Measurements from ENCODE around the gene TAS2R39. TPM values are rescaled to one million over a fixed set of nuclear protein-coding genes. Genes with fewer than 3 reads are reported as not detected.
"Not testable (repeated sequence)": the region's sequence is repeated elsewhere in the genome, so short reads cannot be mapped to it uniquely, and the experiment has no call there.

Gene TAS2R39
- total and polyA plus RNA-seq, 4 donors, result not detected

DNA sequence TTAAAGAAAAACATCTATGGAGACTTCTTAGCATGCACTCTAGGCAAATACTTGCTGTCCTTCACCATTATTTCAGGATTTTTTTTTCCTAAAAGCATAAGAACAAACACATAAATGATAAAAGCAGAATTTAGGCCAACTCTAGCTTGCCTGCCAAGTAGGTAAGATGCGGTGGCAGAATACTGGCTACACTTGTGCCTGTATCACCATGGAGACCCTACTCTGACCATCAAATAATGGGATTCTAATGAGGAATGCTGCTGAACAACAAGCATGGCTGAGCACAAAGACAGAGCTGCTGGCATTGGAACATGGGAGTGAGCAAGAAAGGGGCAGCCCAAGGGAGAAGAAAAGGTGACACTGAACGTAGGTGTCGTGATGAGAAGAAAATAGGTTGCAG is 20.2 kb downstream of the TAS2R39 start:
- H3K9ac ChIP-seq (ENCODE audit: low read depth in 1 of 2, low read length in 2 of 2), result no peak overlapping the region
- WGBS, result 90% methylated on average over 3 of the region's 3 CpGs
- no peaks in the 10 kb centered on the region for H3K4me1 ChIP-seq (ENCODE audit: control insufficient read depth in 4 of 4, insufficient read depth in 4 of 4, low read length in 3 of 4)
- no peak for TF ChIP-seq RXRA (IDR thresholded peaks at IDR 0.05)
- TF ChIP-seq RAD21 (IDR thresholded peaks at IDR 0.05), result no peak
- TF ChIP-seq GABPA (IDR thresholded peaks at IDR 0.05 in 1 of 2, conservative IDR thresholded peaks at IDR 0.05 in 1 of 2), result no peak
- TF ChIP-seq, protein P1, sequence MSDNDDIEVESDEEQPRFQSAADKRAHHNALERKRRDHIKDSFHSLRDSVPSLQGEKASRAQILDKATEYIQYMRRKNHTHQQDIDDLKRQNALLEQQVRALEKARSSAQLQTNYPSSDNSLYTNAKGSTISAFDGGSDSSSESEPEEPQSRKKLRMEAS (IDR thresholded peaks at IDR 0.05), result no peak
- TF ChIP-seq FOXA2 (IDR thresholded peaks at IDR 0.05), result no peak
- no peak overlapping the region for H3K4me3 ChIP-seq (ENCODE audit: low read depth in 1 of 3, low read length in 3 of 3)
- no peak for DNase-seq (ENCODE audit: low spot score)
- no peaks in the 10 kb centered on the region for H3K9me3 ChIP-seq (ENCODE audit: control insufficient read depth in 4 of 4, low read length in 3 of 4)
- no peaks in the 10 kb centered on the region for H3K27me3 ChIP-seq (ENCODE audit: control insufficient read depth in 4 of 4, insufficient read depth in 4 of 4, low read length in 3 of 4)
- no peak overlapping the region for H3K27ac ChIP-seq (ENCODE audit: low read depth in 1 of 2, low read length in 2 of 2)
- H3K36me3 ChIP-seq (ENCODE audit: control insufficient read depth in 4 of 4, insufficient read depth in 3 of 4, low read depth in 1 of 4, low read length in 3 of 4), result no peaks in the 10 kb centered on the region

DNA sequence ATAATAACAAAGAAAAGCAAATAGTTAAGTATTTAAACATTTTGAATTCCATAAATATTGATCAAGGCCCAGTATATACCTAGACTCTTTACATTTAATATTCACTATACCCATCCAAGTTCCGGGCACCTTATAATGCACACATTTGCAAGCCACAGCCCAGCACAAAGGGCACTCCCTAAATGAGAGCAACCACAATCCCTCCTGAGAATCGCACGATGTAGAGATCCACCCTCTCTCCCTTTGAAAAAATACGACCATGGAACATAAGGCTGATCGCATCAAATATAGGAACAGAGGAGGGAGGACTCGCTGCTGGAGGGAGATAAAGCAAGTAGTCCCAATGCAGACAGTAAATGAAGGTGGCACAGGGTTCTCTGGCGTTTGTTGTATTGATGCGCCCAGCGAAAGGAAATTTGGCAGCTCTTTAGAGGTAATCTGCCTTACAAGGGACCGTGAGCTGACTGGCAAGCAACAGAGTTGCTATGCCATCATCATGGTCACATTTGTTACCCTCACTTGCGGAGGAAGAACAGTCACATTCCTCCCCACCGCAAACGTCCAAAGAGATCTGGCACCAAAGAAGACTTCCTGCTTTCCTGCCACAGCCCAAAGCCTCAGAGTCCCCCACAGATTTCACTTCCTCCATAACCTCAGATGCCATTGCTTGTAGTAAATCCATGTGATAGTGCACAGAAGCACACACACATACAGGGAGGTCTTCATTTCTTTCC is 22.5 kb downstream of the TAS2R39 start:
- Histone ChIP-seq H3K9me3 (ENCODE audit: control insufficient read depth in 4 of 4, low read length in 3 of 4) (no peaks in the 10 kb centered on the region), H3K9ac (ENCODE audit: low read depth in 1 of 2, low read length in 2 of 2) (no peak overlapping the region), H3K27me3 (ENCODE audit: control insufficient read depth in 4 of 4, insufficient read depth in 4 of 4, low read length in 3 of 4) (no peaks in the 10 kb centered on the region), H3K4me1 (ENCODE audit: control insufficient read depth in 4 of 4, insufficient read depth in 4 of 4, low read length in 3 of 4) (no peaks in the 10 kb centered on the region), H3K4me3 (ENCODE audit: low read depth in 1 of 3, low read length in 3 of 3) (no peak overlapping the region), H3K36me3 (ENCODE audit: control insufficient read depth in 4 of 4, insufficient read depth in 3 of 4, low read depth in 1 of 4, low read length in 3 of 4) (no peaks in the 10 kb centered on the region), H3K27ac (ENCODE audit: low read depth in 1 of 2, low read length in 2 of 2) (no peak overlapping the region)
- 76% methylated on average over 13 of the region's 13 CpGs for WGBS
- TF ChIP-seq, protein P1 (IDR thresholded peaks at IDR 0.05), result no peak
- TF ChIP-seq FOXA2 (IDR thresholded peaks at IDR 0.05) (no peak), NR2F2 (IDR thresholded peaks at IDR 0.05) (no peak), JUND (IDR thresholded peaks at IDR 0.05) (no peak)
- DNase-seq (ENCODE audit: low spot score), result no peak

DNA sequence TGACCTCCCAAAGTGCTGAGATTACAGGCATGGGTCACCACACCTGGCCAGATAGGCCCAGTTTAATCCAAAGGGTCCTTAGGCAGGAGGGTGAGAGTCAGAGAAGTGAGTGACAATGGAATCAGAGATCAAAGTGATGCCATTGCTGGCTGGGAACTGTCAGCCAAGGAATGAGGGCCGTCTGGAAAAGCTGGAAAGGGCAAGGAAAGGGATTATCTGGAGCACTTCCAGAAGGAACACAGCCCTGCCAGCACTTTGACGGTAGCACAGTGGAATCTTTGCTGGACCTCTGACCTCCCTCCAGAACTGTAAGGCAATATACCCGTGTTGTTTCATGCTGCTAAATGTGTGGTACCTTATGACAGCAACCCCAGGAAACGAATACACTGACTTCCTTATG is 27.3 kb downstream of the TAS2R39 start:
- Histone ChIP-seq H3K9ac (ENCODE audit: low read depth in 1 of 2, low read length in 2 of 2) (no peak overlapping the region), H3K4me3 (ENCODE audit: low read depth in 1 of 3, low read length in 3 of 3) (no peak overlapping the region), H3K9me3 (ENCODE audit: control insufficient read depth in 4 of 4, low read length in 3 of 4) (no peaks in the 10 kb centered on the region), H3K27me3 (ENCODE audit: control insufficient read depth in 4 of 4, insufficient read depth in 4 of 4, low read length in 3 of 4) (no peaks in the 10 kb centered on the region), H3K36me3 (ENCODE audit: control insufficient read depth in 4 of 4, insufficient read depth in 3 of 4, low read depth in 1 of 4, low read length in 3 of 4) (no peaks in the 10 kb centered on the region), H3K4me1 (ENCODE audit: control insufficient read depth in 4 of 4, insufficient read depth in 4 of 4, low read length in 3 of 4) (no peaks in the 10 kb centered on the region), H3K27ac (ENCODE audit: low read depth in 1 of 2, low read length in 2 of 2) (no peak overlapping the region)
- WGBS, result 60% methylated on average over 4 of the region's 4 CpGs
- no peak for TF ChIP-seq SP1 (IDR thresholded peaks at IDR 0.05)
- TF ChIP-seq, protein P2, sequence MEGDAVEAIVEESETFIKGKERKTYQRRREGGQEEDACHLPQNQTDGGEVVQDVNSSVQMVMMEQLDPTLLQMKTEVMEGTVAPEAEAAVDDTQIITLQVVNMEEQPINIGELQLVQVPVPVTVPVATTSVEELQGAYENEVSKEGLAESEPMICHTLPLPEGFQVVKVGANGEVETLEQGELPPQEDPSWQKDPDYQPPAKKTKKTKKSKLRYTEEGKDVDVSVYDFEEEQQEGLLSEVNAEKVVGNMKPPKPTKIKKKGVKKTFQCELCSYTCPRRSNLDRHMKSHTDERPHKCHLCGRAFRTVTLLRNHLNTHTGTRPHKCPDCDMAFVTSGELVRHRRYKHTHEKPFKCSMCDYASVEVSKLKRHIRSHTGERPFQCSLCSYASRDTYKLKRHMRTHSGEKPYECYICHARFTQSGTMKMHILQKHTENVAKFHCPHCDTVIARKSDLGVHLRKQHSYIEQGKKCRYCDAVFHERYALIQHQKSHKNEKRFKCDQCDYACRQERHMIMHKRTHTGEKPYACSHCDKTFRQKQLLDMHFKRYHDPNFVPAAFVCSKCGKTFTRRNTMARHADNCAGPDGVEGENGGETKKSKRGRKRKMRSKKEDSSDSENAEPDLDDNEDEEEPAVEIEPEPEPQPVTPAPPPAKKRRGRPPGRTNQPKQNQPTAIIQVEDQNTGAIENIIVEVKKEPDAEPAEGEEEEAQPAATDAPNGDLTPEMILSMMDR (IDR thresholded peaks at IDR 0.05; ENCODE audit: low read depth, low read length, missing input control), result no peak
- TF ChIP-seq, protein P3, sequence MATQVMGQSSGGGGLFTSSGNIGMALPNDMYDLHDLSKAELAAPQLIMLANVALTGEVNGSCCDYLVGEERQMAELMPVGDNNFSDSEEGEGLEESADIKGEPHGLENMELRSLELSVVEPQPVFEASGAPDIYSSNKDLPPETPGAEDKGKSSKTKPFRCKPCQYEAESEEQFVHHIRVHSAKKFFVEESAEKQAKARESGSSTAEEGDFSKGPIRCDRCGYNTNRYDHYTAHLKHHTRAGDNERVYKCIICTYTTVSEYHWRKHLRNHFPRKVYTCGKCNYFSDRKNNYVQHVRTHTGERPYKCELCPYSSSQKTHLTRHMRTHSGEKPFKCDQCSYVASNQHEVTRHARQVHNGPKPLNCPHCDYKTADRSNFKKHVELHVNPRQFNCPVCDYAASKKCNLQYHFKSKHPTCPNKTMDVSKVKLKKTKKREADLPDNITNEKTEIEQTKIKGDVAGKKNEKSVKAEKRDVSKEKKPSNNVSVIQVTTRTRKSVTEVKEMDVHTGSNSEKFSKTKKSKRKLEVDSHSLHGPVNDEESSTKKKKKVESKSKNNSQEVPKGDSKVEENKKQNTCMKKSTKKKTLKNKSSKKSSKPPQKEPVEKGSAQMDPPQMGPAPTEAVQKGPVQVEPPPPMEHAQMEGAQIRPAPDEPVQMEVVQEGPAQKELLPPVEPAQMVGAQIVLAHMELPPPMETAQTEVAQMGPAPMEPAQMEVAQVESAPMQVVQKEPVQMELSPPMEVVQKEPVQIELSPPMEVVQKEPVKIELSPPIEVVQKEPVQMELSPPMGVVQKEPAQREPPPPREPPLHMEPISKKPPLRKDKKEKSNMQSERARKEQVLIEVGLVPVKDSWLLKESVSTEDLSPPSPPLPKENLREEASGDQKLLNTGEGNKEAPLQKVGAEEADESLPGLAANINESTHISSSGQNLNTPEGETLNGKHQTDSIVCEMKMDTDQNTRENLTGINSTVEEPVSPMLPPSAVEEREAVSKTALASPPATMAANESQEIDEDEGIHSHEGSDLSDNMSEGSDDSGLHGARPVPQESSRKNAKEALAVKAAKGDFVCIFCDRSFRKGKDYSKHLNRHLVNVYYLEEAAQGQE (IDR thresholded peaks at IDR 0.05), result no peak
- TF ChIP-seq, protein P1 (IDR thresholded peaks at IDR 0.05), result no peak
- TF ChIP-seq FOXA2 (IDR thresholded peaks at IDR 0.05), result no peak
- no peak for TF ChIP-seq YY1 (IDR thresholded peaks at IDR 0.05)
- TF ChIP-seq JUND (IDR thresholded peaks at IDR 0.05), result no peak
- TF ChIP-seq RAD21 (IDR thresholded peaks at IDR 0.05), result no peak
- TF ChIP-seq HNF4G (IDR thresholded peaks at IDR 0.05), result no peak
- TF ChIP-seq RXRA (IDR thresholded peaks at IDR 0.05), result no peak
- TF ChIP-seq HNF4A (conservative IDR thresholded peaks at IDR 0.05), result no peak
- TF ChIP-seq TAF1 (conservative IDR thresholded peaks at IDR 0.05), result no peak
- TF ChIP-seq, protein P4, sequence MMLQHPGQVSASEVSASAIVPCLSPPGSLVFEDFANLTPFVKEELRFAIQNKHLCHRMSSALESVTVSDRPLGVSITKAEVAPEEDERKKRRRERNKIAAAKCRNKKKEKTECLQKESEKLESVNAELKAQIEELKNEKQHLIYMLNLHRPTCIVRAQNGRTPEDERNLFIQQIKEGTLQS (IDR thresholded peaks at IDR 0.05), result no peak
- TF ChIP-seq NR2F2 (IDR thresholded peaks at IDR 0.05), result no peak
- TF ChIP-seq EGR1 (IDR thresholded peaks at IDR 0.05; ENCODE audit: low read depth in 2 of 2), result no peak
- no peak for DNase-seq (ENCODE audit: low spot score)

DNA sequence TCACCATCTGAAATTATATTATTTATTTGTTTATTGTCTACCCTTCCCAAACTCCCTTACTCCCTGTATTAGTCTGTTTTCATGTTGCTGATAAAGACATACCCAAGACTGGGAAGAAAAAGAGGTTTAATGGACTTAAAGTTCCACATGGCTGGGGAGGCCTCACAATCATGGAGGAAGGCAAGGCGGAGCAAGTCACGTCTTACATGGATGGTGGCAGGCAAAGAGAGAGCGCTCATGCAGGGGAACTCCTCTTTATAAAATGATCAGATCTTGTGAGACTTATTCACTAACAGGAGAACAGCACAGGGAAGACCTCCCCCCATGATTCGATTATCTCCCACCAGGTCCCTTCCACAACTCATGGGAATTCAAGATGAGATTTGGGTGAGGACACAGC is 30.3 kb downstream of the TAS2R39 start:
- not testable (repeated sequence) for H3K4me1 ChIP-seq (ENCODE audit: control insufficient read depth in 4 of 4, insufficient read depth in 4 of 4, low read length in 3 of 4); H3K36me3 ChIP-seq (ENCODE audit: control insufficient read depth in 4 of 4, insufficient read depth in 3 of 4, low read depth in 1 of 4, low read length in 3 of 4); H3K9me3 ChIP-seq (ENCODE audit: control insufficient read depth in 4 of 4, low read length in 3 of 4); DNase-seq (ENCODE audit: low spot score); H3K27me3 ChIP-seq (ENCODE audit: control insufficient read depth in 4 of 4, insufficient read depth in 4 of 4, low read length in 3 of 4); H3K4me3 ChIP-seq (ENCODE audit: low read depth in 1 of 3, low read length in 3 of 3); H3K9ac ChIP-seq (ENCODE audit: low read depth in 1 of 2, low read length in 2 of 2); H3K27ac ChIP-seq (ENCODE audit: low read depth in 1 of 2, low read length in 2 of 2)
- WGBS, result 95% methylated on average over 4 of the region's 4 CpGs
